Uterus (tissue), 4 donors: ENCODE results near the gene ATP8A2. TPM values are rescaled to one million over a fixed set of nuclear protein-coding genes. Genes with fewer than 3 reads are reported as not detected.

Source experiments
- DNase-seq, 2 donors: peaks; one replicate each; pipeline ENCODE4 v3.0.0-alpha.2; 2019 to 2020
- H3K27ac ChIP-seq, 2 donors: fragments of 200-600 bp; sonication (generic); 1 replicate in 1 of 2; 2 replicates in 1 of 2; pipeline ENCODE4 v1.5.1; 2016 to 2018
- H3K27me3 ChIP-seq, 2 donors: fragments of 200-600 bp; sonication (generic); one replicate each; pipeline ENCODE4 v1.5.1; 2018 to 2019; ENCODE audit warnings: control low read depth in 1 of 2
- H3K36me3 ChIP-seq, 2 donors: fragments of 200-600 bp; sonication (generic); one replicate each; pipeline ENCODE4 v1.5.1; 2019; ENCODE audit warnings: control low read depth in 1 of 2
- H3K4me1 ChIP-seq, 2 donors: fragments of 200-600 bp; sonication (generic); one replicate each; pipeline ENCODE4 v1.5.1; 2018 to 2019; ENCODE audit warnings: control low read depth in 1 of 2
- H3K4me3 ChIP-seq, 2 donors: fragments of 200-600 bp; sonication (generic); 1 replicate in 1 of 2; 2 replicates in 1 of 2; pipeline ENCODE4 v1.5.1; 2018 to 2019; ENCODE audit warnings: mild to moderate bottlenecking in 1 of 2
- H3K9me3 ChIP-seq, 2 donors: fragments of 200-600 bp; sonication (generic); one replicate each; pipeline ENCODE4 v1.5.1; 2019; ENCODE audit warnings: control low read depth in 1 of 2
- POLR2A ChIP-seq, 2 donors: fragments of 450-650 bp; IDR thresholded peaks; one replicate each; pipeline ENCODE4 v1.6.1; 2016; ENCODE audit warnings: antibody characterized with exemption in 2 of 2, mild to moderate bottlenecking in 1 of 2, moderate library complexity in 1 of 2
- intact Hi-C: fragments of 100-400 bp; cut with DNase I; formaldehyde crosslinking; loops from one replicate; pipeline ENCODE4 v1.15.1; 2023; ENCODE audit warnings: low total_unique reads
- total RNA-seq, 4 donors: library from RNA; depleted of rRNA in 3 of 4; stranded (reverse); fragments of >200 nt in 3 of 4; gene quantifications; one replicate each; pipeline versions ENCODE4 v1.1.0 to v1.2.4, GENCODE V29; 2014 to 2023
- TF ChIP-seq, protein P1 (sequence below), 4 experiments: fragments of 200-600 bp in 2 of 4; fragments of 450-650 bp in 2 of 4; sonication (generic) in 2 of 4; IDR thresholded peaks; one replicate each; pipeline ENCODE4 v1.5.1; 2016 to 2019; ENCODE audit warnings: antibody characterized with exemption in 4 of 4, mild to moderate bottlenecking in 2 of 4, moderate library complexity in 1 of 4
- donor health status: DM: yes; HTN: yes; CAD: no.

The ATP8A2 gene
- total RNA-seq, 4 donors from 2014 or later = 0.64 to 21.4 TPM; not detected in 2

DNA sequence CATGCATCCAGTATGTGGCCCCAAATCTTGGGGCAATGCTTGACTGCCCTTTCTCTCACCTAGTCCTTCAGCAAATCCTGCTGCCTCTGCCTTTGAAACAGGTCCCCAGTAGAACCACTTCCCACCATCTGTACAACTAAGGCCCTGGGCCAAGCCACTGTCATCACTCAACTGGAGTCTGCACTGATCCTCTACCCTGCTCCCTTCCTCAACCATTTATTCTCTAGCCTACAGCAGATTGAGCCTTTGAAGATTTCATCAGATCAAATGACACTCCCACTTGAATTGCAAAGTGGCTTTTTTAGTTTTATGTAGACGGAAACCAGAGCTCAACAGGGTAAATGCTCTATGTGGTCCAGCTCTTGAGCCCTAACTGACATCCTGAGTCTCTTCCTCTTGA lies 43.5 kb downstream of the ATP8A2 start:
- no peaks in the 10 kb centered on the region for H3K36me3 ChIP-seq
- H3K4me3 ChIP-seq = no peak overlapping the region
- TF ChIP-seq POLR2A (IDR thresholded peaks at IDR 0.05) = no peak
- TF ChIP-seq, protein P1, sequence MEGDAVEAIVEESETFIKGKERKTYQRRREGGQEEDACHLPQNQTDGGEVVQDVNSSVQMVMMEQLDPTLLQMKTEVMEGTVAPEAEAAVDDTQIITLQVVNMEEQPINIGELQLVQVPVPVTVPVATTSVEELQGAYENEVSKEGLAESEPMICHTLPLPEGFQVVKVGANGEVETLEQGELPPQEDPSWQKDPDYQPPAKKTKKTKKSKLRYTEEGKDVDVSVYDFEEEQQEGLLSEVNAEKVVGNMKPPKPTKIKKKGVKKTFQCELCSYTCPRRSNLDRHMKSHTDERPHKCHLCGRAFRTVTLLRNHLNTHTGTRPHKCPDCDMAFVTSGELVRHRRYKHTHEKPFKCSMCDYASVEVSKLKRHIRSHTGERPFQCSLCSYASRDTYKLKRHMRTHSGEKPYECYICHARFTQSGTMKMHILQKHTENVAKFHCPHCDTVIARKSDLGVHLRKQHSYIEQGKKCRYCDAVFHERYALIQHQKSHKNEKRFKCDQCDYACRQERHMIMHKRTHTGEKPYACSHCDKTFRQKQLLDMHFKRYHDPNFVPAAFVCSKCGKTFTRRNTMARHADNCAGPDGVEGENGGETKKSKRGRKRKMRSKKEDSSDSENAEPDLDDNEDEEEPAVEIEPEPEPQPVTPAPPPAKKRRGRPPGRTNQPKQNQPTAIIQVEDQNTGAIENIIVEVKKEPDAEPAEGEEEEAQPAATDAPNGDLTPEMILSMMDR (IDR thresholded peaks at IDR 0.05) = no peak
- H3K9me3 ChIP-seq = no peaks in the 10 kb centered on the region
- H3K4me1 ChIP-seq = no peaks in the 10 kb centered on the region
- no peak overlapping the region for H3K27ac ChIP-seq
- intact Hi-C loops = no loop called here
- DNase-seq = no peak
- no peaks in the 10 kb centered on the region for H3K27me3 ChIP-seq

DNA sequence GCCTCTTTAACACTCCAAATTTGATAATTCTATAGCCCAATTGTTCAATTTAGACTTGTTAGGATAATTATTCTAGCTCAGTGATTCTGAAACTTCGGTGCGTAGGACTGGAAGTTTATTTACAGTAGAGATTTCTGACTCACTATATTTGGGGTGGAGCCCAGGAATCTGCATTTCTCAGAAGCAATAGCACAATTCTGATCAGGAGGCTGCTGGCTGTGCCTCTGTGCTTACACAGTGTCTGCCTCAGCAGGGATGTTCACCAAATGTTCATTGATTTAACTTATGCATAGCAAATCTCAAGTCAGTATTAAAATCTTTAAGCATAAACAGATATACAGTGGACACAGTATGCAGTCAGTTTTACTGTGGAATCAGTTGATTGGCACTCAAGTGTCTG lies 45.8 kb downstream of the ATP8A2 start:
- no peak for DNase-seq
- Histone ChIP-seq H3K4me1 (no peaks in the 10 kb centered on the region), H3K9me3 (no peaks in the 10 kb centered on the region), H3K4me3 (no peak overlapping the region), H3K27ac (no peak overlapping the region), H3K36me3 (no peaks in the 10 kb centered on the region), H3K27me3 (no peaks in the 10 kb centered on the region)
- intact Hi-C loops = no loop called here
- TF ChIP-seq, protein P1 (IDR thresholded peaks at IDR 0.05) = no peak

DNA sequence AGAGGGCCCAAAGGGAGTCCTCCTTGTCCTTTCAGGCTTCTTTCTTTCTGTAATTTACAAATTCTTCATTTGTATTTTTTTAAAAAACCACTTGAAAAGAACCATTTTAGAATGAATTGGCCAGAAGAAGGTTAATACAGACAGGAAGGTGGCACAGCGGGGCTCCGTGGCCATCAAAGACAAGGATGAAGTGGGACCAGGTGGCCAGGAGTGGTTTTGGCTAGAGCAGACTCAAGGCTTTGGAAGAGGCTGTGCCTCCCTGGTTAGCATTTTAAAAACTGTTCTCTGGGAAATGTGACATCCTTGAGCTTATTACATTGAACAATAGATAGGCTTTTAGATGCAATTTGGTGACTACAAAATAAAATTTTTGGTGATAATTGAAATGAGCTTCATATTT lies 48.4 kb downstream of the ATP8A2 start:
- H3K4me3 ChIP-seq = no peak overlapping the region
- H3K36me3 ChIP-seq = no peaks in the 10 kb centered on the region
- H3K4me1 ChIP-seq = no peaks in the 10 kb centered on the region
- H3K27me3 ChIP-seq = no peaks in the 10 kb centered on the region
- no peak for TF ChIP-seq POLR2A (IDR thresholded peaks at IDR 0.05)
- TF ChIP-seq, protein P1 (IDR thresholded peaks at IDR 0.05) = no peak
- intact Hi-C loops = no loop called here
- H3K9me3 ChIP-seq = no peaks in the 10 kb centered on the region
- DNase-seq = no peak
- H3K27ac ChIP-seq = no peak overlapping the region

DNA sequence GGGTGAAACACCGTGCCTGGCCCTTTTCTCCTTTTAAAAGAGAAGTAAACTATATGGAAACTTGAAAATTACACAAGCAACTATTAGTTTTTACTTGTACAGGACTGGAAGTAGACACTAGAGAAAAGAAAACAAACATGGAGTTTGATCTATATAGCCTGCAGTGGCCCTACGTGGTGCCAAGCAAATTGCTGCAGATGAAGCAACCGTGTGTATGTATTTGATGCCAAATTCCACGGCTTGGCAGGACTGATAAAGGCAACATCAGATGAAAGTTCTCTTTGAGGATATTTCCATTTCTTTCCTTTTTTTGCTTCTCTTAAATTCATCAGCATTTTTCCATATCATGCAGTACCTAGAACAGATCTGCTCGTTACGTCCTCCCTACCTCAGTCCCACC lies 49.8 kb downstream of the ATP8A2 start:
- TF ChIP-seq, protein P1 (IDR thresholded peaks at IDR 0.05) = no peak
- no peak for TF ChIP-seq POLR2A (IDR thresholded peaks at IDR 0.05)
- H3K9me3 ChIP-seq = no peaks in the 10 kb centered on the region
- H3K4me3 ChIP-seq = no peak overlapping the region
- no peak overlapping the region for H3K27ac ChIP-seq
- no peaks in the 10 kb centered on the region for H3K36me3 ChIP-seq
- intact Hi-C loops = no loop called here
- H3K4me1 ChIP-seq = no peaks in the 10 kb centered on the region
- DNase-seq = no peak
- no peaks in the 10 kb centered on the region for H3K27me3 ChIP-seq

DNA sequence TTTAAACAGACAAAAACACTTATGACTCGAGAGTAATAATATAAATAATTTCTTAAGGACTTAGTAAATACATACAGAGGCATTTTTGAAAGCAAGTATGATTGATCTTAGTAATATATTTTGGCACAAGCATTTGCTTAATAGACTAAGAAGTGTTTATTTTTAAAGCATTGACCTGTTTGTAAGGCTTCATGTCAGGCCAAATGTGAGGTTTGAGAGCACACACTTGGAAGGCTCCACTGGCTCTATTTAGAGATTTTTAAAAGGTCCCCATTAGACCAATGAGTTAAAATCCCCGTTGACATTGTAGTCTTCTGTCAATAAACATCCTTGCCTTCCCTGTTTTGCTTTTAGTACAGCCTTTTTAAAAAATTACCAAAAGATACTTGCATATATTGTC lies 50.4 kb downstream of the ATP8A2 start:
- H3K9me3 ChIP-seq = no peaks in the 10 kb centered on the region
- H3K36me3 ChIP-seq = no peaks in the 10 kb centered on the region
- TF ChIP-seq POLR2A (IDR thresholded peaks at IDR 0.05) = no peak
- TF ChIP-seq, protein P1 (IDR thresholded peaks at IDR 0.05) = no peak
- H3K27ac ChIP-seq = no peak overlapping the region
- H3K27me3 ChIP-seq = no peaks in the 10 kb centered on the region
- no peak overlapping the region for H3K4me3 ChIP-seq
- H3K4me1 ChIP-seq = no peaks in the 10 kb centered on the region
- intact Hi-C loops = no loop called here
- no peak for DNase-seq
